Measurements from ENCODE around the gene DGKB.

Gene DGKB

GRCh38 chr7:14786314-14786895 is 116.1 kb downstream of the DGKB start:
- Histone ChIP-seq H3K27ac (replicated peaks) (no peak overlapping the region), H3K4me3 (replicated peaks; ENCODE audit: insufficient read depth, low read length) (no peak overlapping the region), H3K27me3 (ENCODE audit: insufficient read depth, poor library complexity, severe bottlenecking) (no peaks in the 10 kb centered on the region)
- no peak for DNase-seq (ENCODE audit: low read depth in 1 of 2, low spot score in 1 of 2)
- TF ChIP-seq REST (IDR thresholded peaks at IDR 0.05; ENCODE audit: insufficient replicate concordance, low read depth) (no peak), SPI1 (IDR thresholded peaks at IDR 0.05; ENCODE audit: borderline replicate concordance, low read depth) (no peak), POLR2AphosphoS5 (IDR thresholded peaks at IDR 0.05; ENCODE audit: low read depth) (no peak), GABPA (IDR thresholded peaks at IDR 0.05; ENCODE audit: low read depth) (no peak), CTCF (IDR thresholded peaks at IDR 0.05; ENCODE audit: insufficient read depth, low read length) (no peak)

- Histone ChIP-seq H3K27ac (replicated peaks) (no peak overlapping the region), H3K27me3 (ENCODE audit: insufficient read depth, poor library complexity, severe bottlenecking) (no peaks in the 10 kb centered on the region), H3K4me3 (replicated peaks; ENCODE audit: insufficient read depth, low read length) (no peak overlapping the region)
- DNase-seq (ENCODE audit: low read depth in 1 of 2, low spot score in 1 of 2): no peak
- no peak for TF ChIP-seq REST (IDR thresholded peaks at IDR 0.05; ENCODE audit: insufficient replicate concordance, low read depth)
- TF ChIP-seq CTCF (IDR thresholded peaks at IDR 0.05; ENCODE audit: insufficient read depth, low read length): no peak
- no peak for TF ChIP-seq GABPA (IDR thresholded peaks at IDR 0.05; ENCODE audit: low read depth)
- TF ChIP-seq SPI1 (IDR thresholded peaks at IDR 0.05; ENCODE audit: borderline replicate concordance, low read depth): no peak
- TF ChIP-seq POLR2AphosphoS5 (IDR thresholded peaks at IDR 0.05; ENCODE audit: low read depth): no peak
These were observed 124.7 kb downstream of the DGKB start for GRCh38 chr7:14777806-14778205.

GRCh38 chr7:14776266-14776665 is 126.3 kb downstream of the DGKB start:
- no peak for DNase-seq (ENCODE audit: low read depth in 1 of 2, low spot score in 1 of 2)
- no peak overlapping the region for H3K27ac ChIP-seq (replicated peaks)
- H3K27me3 ChIP-seq (ENCODE audit: insufficient read depth, poor library complexity, severe bottlenecking): no peaks in the 10 kb centered on the region
- TF ChIP-seq CTCF (IDR thresholded peaks at IDR 0.05; ENCODE audit: insufficient read depth, low read length) (no peak), SPI1 (IDR thresholded peaks at IDR 0.05; ENCODE audit: borderline replicate concordance, low read depth) (no peak), POLR2AphosphoS5 (IDR thresholded peaks at IDR 0.05; ENCODE audit: low read depth) (no peak), REST (IDR thresholded peaks at IDR 0.05; ENCODE audit: insufficient replicate concordance, low read depth) (no peak), GABPA (IDR thresholded peaks at IDR 0.05; ENCODE audit: low read depth) (no peak)
- H3K4me3 ChIP-seq (replicated peaks; ENCODE audit: insufficient read depth, low read length): no peak overlapping the region
